Retinal pigment epithelial cell (primary cell): Measurements from ENCODE around the gene FUT8.

Experiments used
- DNase-seq: peaks from one replicate; pipeline ENCODE4 v3.0.0-alpha.2; 2010; ENCODE audit warnings: low read depth
- H3K4me3 ChIP-seq: 2 replicates; pipeline ENCODE4 v1.5.1; 2011; ENCODE audit warnings: mild to moderate bottlenecking, low read length, control low read depth, moderate library complexity
- CTCF ChIP-seq: conservative IDR thresholded peaks from 2 replicates; pipeline ENCODE4 v1.5.1; 2011; ENCODE audit warnings: low read depth, low read length, control low read depth, inconsistent platforms

Gene FUT8

DNA sequence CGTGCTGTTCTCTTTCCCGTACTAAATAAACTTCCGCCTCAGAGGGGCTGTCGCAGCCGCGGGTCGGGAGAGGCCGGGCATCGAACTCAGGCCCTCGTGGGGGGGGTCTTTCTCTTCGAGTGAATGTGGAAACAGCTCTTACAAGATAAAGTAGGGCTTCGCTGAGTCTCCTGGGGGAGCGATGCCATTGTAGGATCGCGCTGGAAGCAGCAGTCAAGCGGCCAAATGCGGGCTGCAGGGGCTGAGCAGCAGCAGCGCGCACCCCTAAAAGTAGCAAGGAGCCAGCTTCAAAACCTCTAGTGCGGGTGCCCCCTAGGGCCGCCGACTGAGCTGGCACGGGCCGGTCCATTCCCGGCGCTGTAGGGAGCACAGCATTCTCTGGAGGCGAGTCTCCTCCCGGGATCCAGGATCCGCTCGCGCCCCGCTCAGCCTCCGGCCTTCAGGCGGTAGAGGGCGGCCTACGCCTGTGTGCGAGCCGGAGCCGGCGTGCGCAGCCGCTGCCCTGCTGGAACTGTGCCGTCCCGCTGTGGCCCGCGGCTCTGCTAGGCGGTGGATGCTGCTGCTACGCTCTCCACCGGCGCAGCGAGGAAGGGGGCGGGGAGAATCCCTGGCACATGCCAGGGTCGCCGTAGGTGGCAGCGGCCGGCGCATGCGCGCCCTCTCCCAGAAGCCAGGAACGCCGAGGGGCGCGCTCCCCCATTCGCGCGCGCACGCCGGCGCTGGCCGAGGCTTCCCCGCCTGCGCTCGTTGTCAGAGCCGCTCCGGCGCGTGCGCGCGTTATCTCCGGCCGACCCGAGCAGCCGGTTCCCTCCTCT, at the start of gene FUT8:
FUT8 (plus strand) TSS at position 699 of the 815 bp plus-strand sequence. CDS start 148,834 bp downstream, outside the sequence.
- peak; percentile 81 for DNase-seq
- H3K4me3 ChIP-seq = peak within 1 kb of the TSS; percentile 70
- TF ChIP-seq CTCF = peak; percentile 66

- DNase-seq = no peak
- no peak for TF ChIP-seq CTCF
- H3K4me3 ChIP-seq = no peak overlapping the region
These were observed 45.5 kb upstream of the FUT8 start for GRCh38 chr14:65366802-65367565.

- H3K4me3 ChIP-seq = no peak overlapping the region
- no peak for DNase-seq
- no peak for TF ChIP-seq CTCF
These were observed 43.0 kb upstream of the FUT8 start for GRCh38 chr14:65369560-65369959.

DNA sequence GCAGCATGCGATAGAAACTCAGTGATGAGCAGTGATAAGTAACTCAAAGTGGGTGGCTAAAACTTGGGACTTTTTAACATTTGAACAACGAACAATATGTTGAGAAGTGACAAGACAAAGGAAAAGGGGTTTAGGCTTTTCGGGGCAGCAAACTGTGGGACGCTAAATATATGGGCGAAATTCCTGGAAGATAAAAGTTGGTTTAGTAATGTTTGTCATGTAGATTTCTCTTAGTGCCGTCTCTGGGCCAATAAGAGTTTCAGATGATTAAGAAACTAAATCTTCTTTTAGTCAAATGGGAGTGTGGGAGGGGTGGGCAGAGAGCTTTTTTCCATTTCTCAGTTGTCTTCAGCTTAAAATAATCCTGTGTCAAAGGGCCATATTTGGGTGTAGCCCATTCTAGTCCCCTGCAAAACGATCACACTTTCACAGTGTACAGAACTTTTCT, 41.7 kb upstream of the FUT8 start:
- no peak overlapping the region for H3K4me3 ChIP-seq
- no peak for DNase-seq
- TF ChIP-seq CTCF = no peak

DNA sequence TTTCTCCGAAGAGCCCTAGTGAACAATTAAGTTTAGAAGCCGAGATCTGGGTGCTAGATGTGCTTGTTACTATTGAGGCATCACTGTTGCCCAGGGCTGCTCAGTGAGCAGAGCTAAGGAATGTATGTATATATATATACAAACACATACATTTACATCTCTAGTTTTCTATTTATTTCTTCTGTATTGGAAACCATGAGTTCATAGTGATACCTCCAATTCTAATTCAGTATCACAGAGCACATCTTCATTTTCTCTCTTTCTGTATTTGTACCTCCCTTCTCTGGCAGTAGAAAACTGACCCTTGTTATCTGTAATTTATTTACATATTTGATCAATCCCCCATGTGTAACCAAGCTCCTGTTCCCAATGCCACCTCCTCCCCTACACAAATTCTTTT, 40.7 kb upstream of the FUT8 start:
- H3K4me3 ChIP-seq = no peak overlapping the region
- no peak for DNase-seq
- no peak for TF ChIP-seq CTCF

- DNase-seq = no peak
- TF ChIP-seq CTCF = no peak
- no peak overlapping the region for H3K4me3 ChIP-seq
These were observed 39.4 kb upstream of the FUT8 start for GRCh38 chr14:65373016-65373670.
